HCT116 (cell line): ENCODE measurements around the gene YTHDF1. TPM values are rescaled to one million over a fixed set of nuclear protein-coding genes. Genes with fewer than 3 reads are reported as not detected.

Source experiments
- ATAC-seq: fragments of 200-7000 bp; cut with Tn5 transposase; 2 replicates; pipeline ENCODE4 v1.9.1; 2020; ENCODE audit warnings: mild to moderate bottlenecking, moderate library complexity
- BruUV-seq: library from RNA; stranded (reverse); fragments of 400-500 nt; replicated peaks from 2 replicates; lab custom pipeline; 2021; lab: Mats Ljungman, UMichigan
- CTCF ChIA-PET: fragments of 300-600 bp; sonication (Branson Sonifier 250); formaldehyde crosslinking; loops from one replicate; lab custom pipeline; 2021; ENCODE audit warnings: antibody characterized with exemption; lab: Charles Lee
- POLR2A ChIA-PET: fragments of 300-600, 350-600 bp; sonication (Branson Sonifier 250); formaldehyde crosslinking; loops from one replicate; lab custom pipeline; 2021; ENCODE audit warnings: antibody characterized with exemption; lab: Charles Lee
- RAD21 ChIA-PET, 2 experiments: fragments of 300-600 bp; sonication (Branson Sonifier 250); formaldehyde crosslinking; loops; one replicate each; lab custom pipeline; 2023; ENCODE audit warnings: low total read pairs in 2 of 2; ENCODE audit not compliant: uncharacterized antibody in 2 of 2, unreplicated experiment in 2 of 2, low non-redundant PET in 1 of 2; lab: Charles Lee
- DNase-seq: peaks from one replicate; pipeline ENCODE4 v3.0.0-alpha.2; 2010; ENCODE audit warnings: low read depth, low spot score
- H2AFZ ChIP-seq: fragments of 200-600 bp; shearing (Covaris generic), sonication (generic); 2 replicates; pipeline ENCODE4 v1.6.1; 2017; ENCODE audit warnings: low read depth, mixed run types, mixed read lengths, antibody characterized with exemption, low read length; ENCODE audit not compliant: poor library complexity, severe bottlenecking
- H3K27ac ChIP-seq: 2 replicates; pipeline ENCODE4 v1.5.1; 2012; ENCODE audit warnings: low read depth, low read length
- H3K27me3 ChIP-seq: fragments of 200-600 bp; sonication (generic); 2 replicates; pipeline ENCODE4 v1.6.1; 2016; ENCODE audit warnings: mixed run types, low read length, mixed read lengths; ENCODE audit not compliant: insufficient read depth
- H3K36me3 ChIP-seq, 2 experiments: fragments of 200-500 bp in 1 of 2; fragments of 200-600 bp in 1 of 2; sonication (Bioruptor generic) in 1 of 2; sonication (generic) in 1 of 2; 2 replicates each; pipeline versions ENCODE4 v1.5.1 to v1.6.1; 2014 to 2016; ENCODE audit warnings: low read length in 2 of 2, inconsistent platforms in 1 of 2, mixed read lengths in 1 of 2, mixed run types in 1 of 2; ENCODE audit not compliant: insufficient read depth in 2 of 2, control insufficient read depth in 1 of 2
- H3K4me1 ChIP-seq, 2 experiments: fragments of 200-600 bp in 1 of 2; sonication (generic) in 1 of 2; 2 replicates each; pipeline versions ENCODE4 v1.5.1 to v1.6.1; 2012 to 2017; ENCODE audit warnings: low read length in 2 of 2, inconsistent platforms in 1 of 2, mild to moderate bottlenecking in 1 of 2, mixed read lengths in 1 of 2, mixed run types in 1 of 2, moderate library complexity in 1 of 2; ENCODE audit not compliant: insufficient read depth in 2 of 2, control insufficient read depth in 1 of 2
- H3K4me2 ChIP-seq: fragments of 200-600 bp; sonication (generic); 2 replicates; pipeline ENCODE4 v1.6.1; 2017; ENCODE audit warnings: mixed run types, low read length, mixed read lengths
- H3K4me3 ChIP-seq, 2 experiments: fragments of 200-600 bp in 1 of 2; sonication (generic) in 1 of 2; replicated peaks in 1 of 2; 2 replicates each; pipeline ENCODE4 v1.5.1; 2011 to 2016; ENCODE audit warnings: low read length in 2 of 2, control low read depth in 1 of 2, low read depth in 1 of 2, mild to moderate bottlenecking in 1 of 2, mixed read lengths in 1 of 2, mixed run types in 1 of 2
- H3K79me2 ChIP-seq: fragments of 200-600 bp; sonication (generic); 2 replicates; pipeline ENCODE4 v1.6.1; 2017; ENCODE audit warnings: mild to moderate bottlenecking, mixed run types, low read length, moderate library complexity, mixed read lengths; ENCODE audit not compliant: insufficient read depth
- H3K9ac ChIP-seq: fragments of 200-600 bp; sonication (generic); 2 replicates; pipeline ENCODE4 v1.6.1; 2016; ENCODE audit warnings: low read length, mixed read lengths
- H3K9me2 ChIP-seq: fragments of 200-600 bp; sonication (generic), shearing (Covaris generic); 2 replicates; pipeline ENCODE4 v1.6.1; 2017; ENCODE audit warnings: mixed run types, mild to moderate bottlenecking, moderate library complexity; ENCODE audit not compliant: insufficient read depth
- H3K9me3 ChIP-seq, 2 experiments: fragments of 200-500 bp in 1 of 2; fragments of 200-600 bp in 1 of 2; sonication (Bioruptor generic) in 1 of 2; sonication (generic) in 1 of 2; 2 replicates each; pipeline ENCODE4 v1.6.1; 2014 to 2017; ENCODE audit warnings: low read length in 2 of 2, mixed read lengths in 2 of 2, inconsistent platforms in 1 of 2, low read depth in 1 of 2, mild to moderate bottlenecking in 1 of 2, mixed run types in 1 of 2, moderate library complexity in 1 of 2; ENCODE audit not compliant: control insufficient read depth in 1 of 2, insufficient read depth in 1 of 2
- H4K20me1 ChIP-seq: fragments of 200-600 bp; sonication (generic), shearing (Covaris generic); 2 replicates; pipeline ENCODE4 v1.6.1; 2017; ENCODE audit warnings: mixed run types, mild to moderate bottlenecking, moderate library complexity; ENCODE audit not compliant: insufficient read depth
- CTCF ChIP-seq, 3 experiments: fragments of 200-600 bp in 1 of 3; sonication (generic) in 1 of 3; IDR thresholded peaks in 2 of 3; conservative IDR thresholded peaks in 1 of 3; 2 replicates each; pipeline ENCODE4 v1.5.1; 2012 to 2017; ENCODE audit warnings: low read depth in 2 of 3, low read length in 2 of 3, antibody characterized with exemption in 1 of 3, borderline replicate concordance in 1 of 3, control low read depth in 1 of 3, mild to moderate bottlenecking in 1 of 3, mixed read lengths in 1 of 3, mixed run types in 1 of 3, moderate library complexity in 1 of 3; ENCODE audit not compliant: insufficient read depth in 1 of 3
- EGR1 ChIP-seq: IDR thresholded peaks from 2 replicates; pipeline ENCODE4 v1.6.1; 2012; ENCODE audit warnings: low read depth
- ELF1 ChIP-seq: IDR thresholded peaks from 2 replicates; pipeline ENCODE4 v1.6.1; 2012; ENCODE audit warnings: low read depth, borderline replicate concordance
- EZH2 ChIP-seq: fragments of 200-600 bp; sonication (generic); IDR thresholded peaks from 2 replicates; pipeline ENCODE4 v1.6.1; 2017; ENCODE audit warnings: antibody characterized with exemption, mixed run types
- EZH2phosphoT487 ChIP-seq: fragments of 200-600 bp; IDR thresholded peaks from 2 replicates; pipeline ENCODE4 v1.6.1; 2018; ENCODE audit warnings: antibody characterized with exemption, borderline replicate concordance
- SIN3A ChIP-seq: IDR thresholded peaks from 2 replicates; pipeline ENCODE4 v1.6.1; 2012; ENCODE audit warnings: low read depth
- ZFX ChIP-seq: fragments of 450-650 bp; IDR thresholded peaks from 2 replicates; pipeline ENCODE4 v1.6.1; 2017
- intact Hi-C: fragments of 100-400 bp; cut with micrococcal nuclease; formaldehyde crosslinking; loops from 2 replicates; pipeline ENCODE4 v1.10.0; 2022
- total RNA-seq: library from RNA; stranded (reverse); gene quantifications from one replicate; pipeline ENCODE4 v1.2.1, GENCODE V29; 2021; ENCODE audit not compliant: unreplicated experiment
- TF ChIP-seq, protein P1 (sequence below): IDR thresholded peaks from 2 replicates; pipeline ENCODE4 v1.6.1; 2012; ENCODE audit warnings: low read depth
- TF ChIP-seq, protein P2 (sequence below): IDR thresholded peaks from 2 replicates; pipeline ENCODE4 v1.6.1; 2012

The YTHDF1 gene
- total RNA-seq, 1 experiment from 2014 or later = 42.8 TPM

DNA sequence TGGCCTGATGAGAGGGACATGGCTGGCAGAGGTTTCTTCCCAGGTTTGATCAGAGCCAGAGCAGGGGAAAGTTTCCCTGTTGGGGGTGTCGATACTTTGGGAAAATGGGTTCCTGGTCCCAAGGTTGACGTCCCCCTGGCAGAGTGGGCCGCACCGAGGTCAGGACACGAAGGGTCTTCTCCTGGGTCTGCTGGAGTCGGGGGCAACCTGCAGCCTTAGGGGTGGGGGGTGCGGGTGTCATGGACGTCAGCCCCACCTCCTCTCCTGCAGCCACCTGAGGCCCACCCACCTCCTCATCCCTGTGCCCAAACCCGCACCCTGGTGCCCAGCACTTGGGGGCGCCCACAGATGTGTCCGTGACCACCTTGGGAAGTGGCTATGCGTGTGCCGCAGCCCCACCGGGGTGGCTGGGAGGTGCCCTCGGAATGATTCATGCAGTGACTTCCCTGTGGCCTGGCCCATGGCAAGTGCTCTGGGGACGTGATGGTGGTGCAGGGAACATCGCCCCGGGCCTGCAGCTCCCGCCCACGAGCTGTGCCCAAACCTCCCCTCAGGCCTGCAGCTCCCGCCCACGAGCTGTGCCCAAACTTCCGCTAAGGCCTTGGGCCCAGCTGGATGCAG is 64.9 kb downstream of the YTHDF1 start:
- no TSS peak for BruUV-seq
- peaks cover 9% of the 10 kb centered on the region; the same call in 1 of the 2 replicates for H3K27me3 ChIP-seq
- TF ChIP-seq SIN3A = no peak
- no peak for TF ChIP-seq EGR1
- TF ChIP-seq ELF1 = no peak
- no peak for TF ChIP-seq ZFX
- no peak for TF ChIP-seq EZH2
- TF ChIP-seq, protein P1, sequence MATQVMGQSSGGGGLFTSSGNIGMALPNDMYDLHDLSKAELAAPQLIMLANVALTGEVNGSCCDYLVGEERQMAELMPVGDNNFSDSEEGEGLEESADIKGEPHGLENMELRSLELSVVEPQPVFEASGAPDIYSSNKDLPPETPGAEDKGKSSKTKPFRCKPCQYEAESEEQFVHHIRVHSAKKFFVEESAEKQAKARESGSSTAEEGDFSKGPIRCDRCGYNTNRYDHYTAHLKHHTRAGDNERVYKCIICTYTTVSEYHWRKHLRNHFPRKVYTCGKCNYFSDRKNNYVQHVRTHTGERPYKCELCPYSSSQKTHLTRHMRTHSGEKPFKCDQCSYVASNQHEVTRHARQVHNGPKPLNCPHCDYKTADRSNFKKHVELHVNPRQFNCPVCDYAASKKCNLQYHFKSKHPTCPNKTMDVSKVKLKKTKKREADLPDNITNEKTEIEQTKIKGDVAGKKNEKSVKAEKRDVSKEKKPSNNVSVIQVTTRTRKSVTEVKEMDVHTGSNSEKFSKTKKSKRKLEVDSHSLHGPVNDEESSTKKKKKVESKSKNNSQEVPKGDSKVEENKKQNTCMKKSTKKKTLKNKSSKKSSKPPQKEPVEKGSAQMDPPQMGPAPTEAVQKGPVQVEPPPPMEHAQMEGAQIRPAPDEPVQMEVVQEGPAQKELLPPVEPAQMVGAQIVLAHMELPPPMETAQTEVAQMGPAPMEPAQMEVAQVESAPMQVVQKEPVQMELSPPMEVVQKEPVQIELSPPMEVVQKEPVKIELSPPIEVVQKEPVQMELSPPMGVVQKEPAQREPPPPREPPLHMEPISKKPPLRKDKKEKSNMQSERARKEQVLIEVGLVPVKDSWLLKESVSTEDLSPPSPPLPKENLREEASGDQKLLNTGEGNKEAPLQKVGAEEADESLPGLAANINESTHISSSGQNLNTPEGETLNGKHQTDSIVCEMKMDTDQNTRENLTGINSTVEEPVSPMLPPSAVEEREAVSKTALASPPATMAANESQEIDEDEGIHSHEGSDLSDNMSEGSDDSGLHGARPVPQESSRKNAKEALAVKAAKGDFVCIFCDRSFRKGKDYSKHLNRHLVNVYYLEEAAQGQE = no peak
- TF ChIP-seq EZH2phosphoT487 = no peak
- no peak for TF ChIP-seq CTCF (IDR thresholded peaks at IDR 0.05 in 2 of 3, conservative IDR thresholded peaks at IDR 0.05 in 1 of 3; ENCODE audit: borderline replicate concordance in 1 of 3, insufficient read depth in 1 of 3, low read depth in 2 of 3, low read length in 2 of 3)
- TF ChIP-seq, protein P2, sequence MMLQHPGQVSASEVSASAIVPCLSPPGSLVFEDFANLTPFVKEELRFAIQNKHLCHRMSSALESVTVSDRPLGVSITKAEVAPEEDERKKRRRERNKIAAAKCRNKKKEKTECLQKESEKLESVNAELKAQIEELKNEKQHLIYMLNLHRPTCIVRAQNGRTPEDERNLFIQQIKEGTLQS = no peak
- TF ChIP-seq, all 23 proteins: peak for 0
- CTCF ChIA-PET = no interaction called here
- H3K9me2 ChIP-seq = no peaks in the 10 kb centered on the region
- H2AFZ ChIP-seq = no peak overlapping the region
- no peaks in the 10 kb centered on the region for H4K20me1 ChIP-seq
- H3K4me3 ChIP-seq = no peak overlapping the region
- H3K4me2 ChIP-seq = no peak overlapping the region
- no peaks in the 10 kb centered on the region for H3K36me3 ChIP-seq
- DNase-seq (no peak), ATAC-seq (no peak)
- H3K9me3 ChIP-seq = peaks cover 8 to 10% of the 10 kb centered on the region in 2 experiments; a peak in 2 of 4 replicates
- RAD21 ChIA-PET = no interaction called here
- POLR2A ChIA-PET = no interaction called here
- H3K79me2 ChIP-seq = no peaks in the 10 kb centered on the region
- H3K27ac ChIP-seq = no peak overlapping the region
- intact Hi-C loops = no loop called here
- no peaks in the 10 kb centered on the region for H3K4me1 ChIP-seq
- H3K9ac ChIP-seq = no peak overlapping the region
